HG02678 (cell line): ENCODE results near the gene BAIAP2.

Source experiments
- ATAC-seq: cut with Tn5 transposase; IDR thresholded peaks from one replicate; pipeline ENCODE4 v1.9.1; 2021; ENCODE audit warnings: mild to moderate bottlenecking, moderate library complexity; ENCODE audit not compliant: unreplicated experiment

BAIAP2 gene

GRCh38 chr17:81049372-81049911 lies 14.5 kb downstream of the BAIAP2 start:
- ATAC-seq, result no peak

GRCh38 chr17:81049973-81050551 lies 15.1 kb downstream of the BAIAP2 start:
- ATAC-seq, result no peak

- no peak for ATAC-seq
These were observed 16.0 kb downstream of the BAIAP2 start for GRCh38 chr17:81050645-81051625.

GRCh38 chr17:81052199-81052997 lies 17.4 kb downstream of the BAIAP2 start:
- no peak for ATAC-seq

- ATAC-seq, result no peak
These were observed 18.4 kb downstream of the BAIAP2 start for GRCh38 chr17:81053041-81053970.

GRCh38 chr17:81054308-81054707 lies 19.4 kb downstream of the BAIAP2 start:
- no peak for ATAC-seq

- ATAC-seq, result no peak
These were observed 20.0 kb downstream of the BAIAP2 start for GRCh38 chr17:81054881-81055370.

GRCh38 chr17:81056312-81056711 lies 21.4 kb downstream of the BAIAP2 start:
- no peak for ATAC-seq

- ATAC-seq, result no peak
These were observed 22.3 kb downstream of the BAIAP2 start for GRCh38 chr17:81057079-81057730.

- ATAC-seq, result no peak
These were observed 22.8 kb downstream of the BAIAP2 start for GRCh38 chr17:81057777-81058176.

- ATAC-seq, result no peak
These were observed 23.4 kb downstream of the BAIAP2 start for GRCh38 chr17:81058263-81058871.

- ATAC-seq, result no peak
These were observed 24.1 kb downstream of the BAIAP2 start for GRCh38 chr17:81059026-81059425.

GRCh38 chr17:81060416-81060815 lies 25.5 kb downstream of the BAIAP2 start:
- no peak for ATAC-seq

GRCh38 chr17:81061027-81061735 lies 26.2 kb downstream of the BAIAP2 start:
- no peak for ATAC-seq

GRCh38 chr17:81062014-81062780 lies 27.2 kb downstream of the BAIAP2 start:
- no peak for ATAC-seq

- no peak for ATAC-seq
These were observed 28.4 kb downstream of the BAIAP2 start for GRCh38 chr17:81063106-81064093.
